HG03520 (cell line): Measurements from ENCODE around the gene RNF39.
A peak's percentile ranks its signal among the peaks of the same experiment; 100 is the strongest.
"Not testable (repeated sequence)": the region's sequence is repeated elsewhere in the genome, so short reads cannot be mapped to it uniquely, and the experiment has no call there.

ENCODE experiments used
- ATAC-seq: cut with Tn5 transposase; IDR thresholded peaks from one replicate; pipeline ENCODE4 v1.9.1; 2021; ENCODE audit warnings: mild to moderate bottlenecking, moderate library complexity; ENCODE audit not compliant: unreplicated experiment

The RNF39 gene, protein sequence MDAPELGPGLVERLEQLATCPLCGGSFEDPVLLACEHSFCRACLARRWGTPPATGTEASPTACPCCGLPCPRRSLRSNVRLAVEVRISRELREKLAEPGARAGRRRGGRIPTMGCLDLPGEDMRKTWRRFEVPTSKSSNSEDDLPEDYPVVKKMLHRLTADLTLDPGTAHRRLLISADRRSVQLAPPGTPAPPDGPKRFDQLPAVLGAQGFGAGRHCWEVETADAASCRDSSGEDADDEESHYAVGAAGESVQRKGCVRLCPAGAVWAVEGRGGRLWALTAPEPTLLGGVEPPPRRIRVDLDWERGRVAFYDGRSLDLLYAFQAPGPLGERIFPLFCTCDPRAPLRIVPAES

DNA sequence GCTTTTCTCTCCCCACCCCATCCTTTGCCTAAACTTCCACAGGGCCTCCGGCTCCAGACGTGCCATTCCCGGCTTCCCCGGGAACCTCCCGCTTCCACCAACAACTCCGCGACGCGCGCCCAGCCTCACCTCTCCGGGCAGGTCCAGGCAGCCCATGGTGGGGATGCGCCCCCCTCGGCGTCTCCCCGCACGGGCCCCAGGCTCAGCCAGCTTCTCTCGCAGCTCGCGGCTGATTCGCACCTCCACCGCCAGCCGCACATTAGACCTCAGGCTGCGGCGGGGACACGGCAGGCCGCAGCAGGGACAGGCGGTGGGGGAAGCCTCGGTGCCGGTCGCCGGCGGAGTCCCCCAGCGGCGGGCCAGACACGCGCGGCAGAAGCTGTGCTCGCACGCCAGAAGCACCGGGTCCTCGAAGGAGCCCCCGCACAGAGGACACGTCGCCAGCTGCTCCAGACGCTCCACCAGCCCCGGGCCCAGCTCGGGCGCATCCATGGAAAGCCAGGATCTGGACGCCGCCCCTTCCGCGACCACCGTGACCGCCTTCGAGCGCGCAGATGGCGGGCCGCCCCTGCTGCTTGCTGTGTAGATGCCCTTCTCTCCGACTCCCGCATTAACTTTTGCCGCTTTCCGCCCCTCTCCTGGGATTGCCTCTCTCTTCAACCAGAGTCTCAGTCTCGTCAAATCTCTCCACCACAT lies at the start of gene RNF39:
Gene RNF39 (minus strand): TSS at position 676 of the 696 bp plus-strand sequence. CDS start 184 bp downstream, at position 492.
- ATAC-seq = no peak

DNA sequence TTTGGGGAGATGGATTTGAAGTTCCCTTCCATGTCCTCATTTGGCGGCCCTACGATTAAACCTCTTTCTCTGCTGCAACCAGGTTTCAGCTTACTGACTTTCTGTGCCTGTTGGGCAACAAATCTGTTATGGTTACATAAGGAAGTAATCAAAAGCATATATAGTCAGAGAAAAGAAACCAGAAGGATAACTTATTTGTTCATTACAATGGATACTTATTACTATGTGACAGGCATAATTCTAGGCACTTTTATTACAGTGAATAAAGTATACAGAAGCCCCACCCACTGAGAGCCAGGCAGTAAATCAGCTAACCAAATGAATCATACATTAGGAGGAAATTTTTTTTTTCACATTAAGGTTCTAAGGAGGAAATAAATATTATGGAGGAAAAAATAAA lies 46.9 kb upstream of the RNF39 start:
- no peak for ATAC-seq

DNA sequence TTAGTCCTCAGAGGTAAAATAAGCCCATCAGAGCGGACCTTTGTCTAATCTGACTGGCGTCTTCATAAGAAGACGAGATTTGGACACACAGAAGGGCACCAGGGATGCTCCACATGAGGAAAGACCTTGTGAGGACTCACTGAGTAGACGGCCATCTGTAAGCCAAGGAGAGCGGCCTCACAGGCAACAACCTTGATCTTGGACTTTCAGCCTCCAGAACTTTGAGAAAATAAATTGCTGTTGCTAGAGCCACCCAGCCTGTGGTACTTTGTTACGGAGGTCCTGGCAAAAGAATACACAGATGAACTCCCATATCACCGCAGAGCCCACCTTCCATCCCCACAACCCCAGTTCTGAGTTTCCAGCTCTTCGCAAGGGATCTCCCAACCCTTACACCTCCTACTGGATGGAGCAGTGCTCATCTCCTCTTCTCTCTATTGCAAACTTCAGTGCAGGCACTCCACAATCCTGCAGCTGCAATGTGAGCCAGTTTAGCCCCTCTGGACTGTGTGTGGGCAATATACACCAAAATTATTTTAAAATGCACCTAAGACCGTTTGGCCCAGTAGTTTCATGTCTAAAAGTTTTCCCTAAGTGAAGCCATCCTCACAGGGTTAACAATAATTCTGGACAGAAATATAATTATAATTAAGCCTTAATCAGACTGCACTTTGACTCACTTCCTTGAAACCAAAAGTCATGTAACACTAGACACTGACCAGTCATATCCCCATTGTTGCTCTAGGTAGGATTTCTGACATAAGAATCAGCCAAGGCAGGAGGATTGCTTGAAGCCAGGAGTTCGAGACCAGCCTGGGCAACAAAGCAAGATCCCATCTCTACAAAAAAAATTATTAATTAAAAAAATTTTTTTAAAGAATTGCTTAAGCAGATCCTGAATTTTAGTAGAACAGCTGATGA lies 46.1 kb upstream of the RNF39 start:
- no peak for ATAC-seq

DNA sequence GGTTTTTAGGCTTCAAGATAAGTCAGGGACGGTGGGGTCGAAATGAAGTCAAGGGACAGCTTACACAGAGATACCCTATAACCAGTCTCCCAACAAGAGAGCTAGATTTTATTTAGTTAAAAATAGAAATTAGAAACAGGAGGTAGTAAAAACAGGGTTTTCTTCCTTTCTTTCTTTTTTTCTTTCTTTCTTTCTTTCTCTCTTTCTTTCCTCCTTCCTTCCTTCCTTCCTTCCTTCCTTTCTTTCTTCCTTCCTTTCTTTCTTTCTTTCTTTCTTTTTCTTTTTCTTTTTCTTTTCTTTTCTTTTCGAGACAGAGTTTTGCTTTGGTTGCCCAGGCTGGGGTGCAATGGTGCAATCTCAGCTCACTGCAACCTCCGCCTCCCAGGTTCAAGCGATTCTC lies 43.1 kb upstream of the RNF39 start:
- ATAC-seq = not testable (repeated sequence)

DNA sequence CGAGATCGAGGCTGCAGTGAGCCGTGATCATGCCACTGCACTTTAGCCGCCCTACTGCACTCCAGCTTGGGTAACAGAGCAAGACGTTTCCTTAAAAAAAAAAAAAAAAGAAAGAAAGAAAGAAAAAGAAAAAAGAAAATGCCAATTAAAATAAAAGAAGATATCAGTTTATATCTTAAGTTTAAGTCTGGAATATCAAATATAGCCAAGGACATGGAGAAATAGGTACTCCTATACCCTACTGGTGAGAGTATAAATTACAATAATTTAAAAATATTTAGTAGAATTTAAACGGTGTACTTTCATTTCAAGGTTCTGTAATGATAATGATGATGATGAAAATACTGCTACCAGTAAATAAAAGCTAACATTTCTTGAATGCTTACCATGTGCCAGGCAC lies 41.2 kb upstream of the RNF39 start:
- no peak for ATAC-seq

DNA sequence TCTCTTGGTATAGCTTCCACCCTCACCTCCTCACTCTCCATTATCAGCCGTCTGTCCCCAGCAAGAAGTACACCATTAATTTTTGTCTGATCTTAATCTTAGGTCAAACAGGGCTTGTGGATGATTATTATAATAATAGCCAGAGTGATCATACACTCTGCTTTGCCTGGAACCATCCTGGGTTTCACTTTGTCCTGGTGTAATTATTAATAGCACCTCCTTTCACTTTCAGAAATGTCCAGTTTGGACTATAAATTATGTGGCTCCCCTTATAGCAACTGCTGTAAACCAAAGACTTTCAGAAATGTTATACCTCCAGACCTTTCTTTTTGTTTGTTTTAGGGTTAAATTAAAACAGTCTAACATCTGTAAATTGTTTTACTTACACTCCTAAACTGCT lies 38.3 kb upstream of the RNF39 start:
- no peak for ATAC-seq

DNA sequence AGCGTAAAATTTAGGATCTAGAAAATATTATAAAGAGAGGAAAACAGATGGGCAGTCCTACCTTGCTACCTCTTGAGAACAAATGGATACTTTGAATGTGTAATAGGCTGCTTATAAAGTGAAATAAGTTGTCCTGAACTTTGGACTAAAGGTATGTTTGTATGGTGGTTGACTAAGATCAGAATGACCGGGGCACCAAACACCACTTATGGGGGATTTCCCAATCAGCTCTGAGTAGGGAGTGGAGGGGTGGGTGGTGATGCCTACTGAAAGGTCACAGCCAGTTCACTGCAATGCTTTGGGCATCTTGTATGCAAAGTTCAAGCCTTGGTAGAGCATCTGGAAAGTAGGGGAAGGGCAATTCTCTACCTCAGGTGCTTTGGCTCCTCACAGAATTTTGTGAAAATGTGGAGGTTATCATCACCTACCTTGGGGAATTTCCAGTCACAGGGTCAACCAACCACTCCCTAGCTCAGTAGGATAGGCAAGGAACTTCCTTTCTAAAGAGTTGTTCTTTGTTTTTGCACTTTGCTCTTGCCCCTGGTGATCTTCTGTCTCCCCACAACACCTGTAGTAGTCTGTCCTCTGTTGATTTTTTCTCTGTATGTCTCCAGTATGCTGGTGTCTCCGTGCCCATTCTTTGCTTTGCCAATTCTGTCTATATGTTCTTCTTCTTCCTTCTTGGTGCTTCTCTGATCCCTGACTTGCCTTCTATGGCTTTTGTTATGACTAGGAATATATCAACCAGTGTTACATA lies 37.6 kb upstream of the RNF39 start, which contains the start of gene TRIM31:
Gene TRIM31 (minus strand): TSS at position 88 of the 757 bp plus-strand sequence. CDS start 285 bp downstream, outside the sequence.
- ATAC-seq = no peak

DNA sequence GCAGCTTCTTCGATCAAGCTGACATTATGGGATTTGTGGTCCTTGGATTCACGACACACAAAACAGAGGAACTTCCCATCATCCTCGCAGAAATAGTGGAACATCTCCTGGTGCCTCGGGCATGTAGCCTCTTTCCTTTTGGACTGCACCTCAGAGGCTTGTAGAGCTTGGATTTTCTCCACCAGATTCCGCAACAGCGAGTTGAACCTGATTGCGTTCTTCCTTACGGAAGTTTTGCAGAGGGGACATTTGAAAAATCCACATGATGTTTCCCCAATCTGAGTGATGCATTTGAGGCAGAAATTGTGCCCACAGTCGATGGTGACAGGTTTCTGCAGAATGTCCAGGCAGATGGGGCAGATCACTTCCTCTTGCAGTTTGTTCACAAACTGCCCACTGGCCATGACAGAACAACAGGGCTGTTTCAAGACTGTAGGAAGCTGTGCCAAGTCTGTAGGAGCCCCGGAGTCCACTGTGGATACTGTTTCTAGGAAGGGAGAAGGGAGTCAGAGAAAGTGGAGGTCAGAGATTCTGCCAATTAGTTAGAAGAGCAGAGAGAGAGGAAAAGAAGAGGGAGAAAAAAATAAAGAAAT lies 36.9 kb upstream of the RNF39 start:
- no peak for ATAC-seq

DNA sequence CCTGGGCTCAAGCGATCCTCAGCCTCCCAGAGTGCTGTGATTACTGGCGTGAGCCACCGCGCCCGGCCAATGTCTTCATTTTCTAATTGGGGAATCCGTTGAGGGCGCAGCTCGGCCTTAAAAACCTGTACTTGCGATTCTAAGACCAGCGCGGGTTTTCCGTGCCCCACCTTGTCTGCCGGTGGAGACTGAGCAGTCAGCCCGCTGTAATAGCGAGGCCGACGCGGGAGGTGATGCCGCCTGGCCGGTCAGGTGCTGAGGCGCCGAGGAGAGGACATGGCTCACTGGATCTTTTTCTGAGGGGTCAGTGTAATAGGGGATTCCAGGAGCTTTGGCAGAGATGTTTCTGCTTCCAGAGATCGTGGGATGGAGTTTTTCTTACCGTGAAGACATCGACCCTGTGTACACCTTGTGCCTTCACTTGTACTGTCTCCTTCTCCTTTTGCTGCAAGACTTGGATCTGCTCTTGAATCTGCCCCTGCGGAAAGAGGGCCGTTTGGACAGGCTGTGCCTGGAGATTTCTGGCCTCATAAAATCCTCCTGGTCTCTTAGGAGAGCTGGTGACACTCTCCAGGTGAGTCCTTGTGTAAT lies 35.8 kb upstream of the RNF39 start:
- ATAC-seq = no peak

DNA sequence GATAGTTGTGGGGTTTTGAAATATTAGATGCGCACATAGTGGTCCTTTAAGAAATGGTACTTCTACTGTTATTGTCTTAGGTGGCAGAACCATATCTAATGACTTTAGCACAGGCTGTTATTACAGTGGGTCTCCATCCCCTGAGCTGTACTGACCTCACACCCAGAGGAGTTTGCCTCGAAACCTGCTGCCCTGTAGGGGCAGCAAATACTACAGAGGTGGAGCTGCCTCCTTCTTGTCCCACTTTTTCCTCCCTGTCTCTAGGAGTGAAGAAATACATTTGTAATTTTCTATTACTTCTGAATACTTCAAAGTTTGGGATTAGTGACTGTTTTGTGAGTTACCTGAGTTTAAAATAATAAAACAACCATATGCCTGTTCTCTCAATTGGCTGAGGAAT lies 29.1 kb upstream of the RNF39 start:
- ATAC-seq = no peak

DNA sequence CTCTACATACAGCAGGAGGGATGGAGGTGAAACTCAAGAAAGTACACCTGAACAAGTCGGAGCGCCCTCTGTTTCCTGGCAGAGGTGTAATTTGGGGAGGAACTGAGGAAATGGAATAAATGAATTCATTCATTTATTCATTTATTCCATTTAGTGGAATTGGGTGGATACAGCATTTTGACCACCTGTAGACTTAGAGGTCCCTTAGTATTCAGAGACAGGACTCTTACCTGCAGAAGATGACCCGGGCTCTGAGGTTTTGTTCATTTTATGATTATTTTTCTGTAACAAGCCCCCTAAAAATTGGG lies 28.3 kb upstream of the RNF39 start:
- ATAC-seq = no peak

DNA sequence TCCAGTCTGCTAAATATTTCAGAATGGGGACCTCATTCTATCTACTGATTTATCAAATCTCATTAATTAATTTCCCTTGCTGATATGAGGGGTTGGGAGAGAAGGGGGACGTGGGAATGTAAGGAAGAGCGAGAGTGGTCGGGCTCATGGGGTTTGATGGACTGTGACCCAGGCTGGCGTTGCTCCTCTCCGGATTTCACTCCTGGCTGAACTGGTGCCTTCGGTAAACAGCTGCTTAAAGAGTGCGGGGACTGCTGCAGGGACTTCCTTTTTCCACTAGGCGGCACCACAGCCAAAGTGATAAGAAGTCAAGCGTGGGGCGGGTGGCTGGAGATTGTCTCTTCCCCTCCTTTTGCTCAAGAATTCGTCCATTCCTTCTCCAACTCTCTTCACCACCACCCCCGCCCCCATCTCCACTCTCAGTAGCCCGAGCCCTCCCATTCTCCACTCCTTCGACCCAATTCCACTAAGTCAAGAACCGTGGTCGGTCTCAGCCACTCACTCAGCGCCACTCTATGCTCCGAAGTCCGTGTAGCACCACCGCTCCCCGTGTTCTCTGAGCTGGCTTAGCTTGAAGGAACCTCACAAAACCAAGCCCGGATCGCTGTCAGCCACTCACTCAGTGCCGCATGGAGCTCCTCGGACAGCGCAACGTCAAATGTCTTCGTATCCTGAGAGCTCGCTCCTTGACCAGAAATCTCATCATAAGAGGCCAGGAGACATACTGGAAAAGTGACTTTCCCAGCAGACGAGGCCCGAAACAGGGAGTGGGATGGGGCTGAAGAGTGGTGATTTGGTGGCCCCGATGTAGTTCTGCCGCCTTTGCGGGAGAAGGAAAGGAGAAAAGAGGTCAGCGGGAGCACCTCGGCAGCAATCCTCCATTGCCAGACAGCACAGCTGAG lies 27.7 kb upstream of the RNF39 start:
- ATAC-seq = peak; percentile 48

DNA sequence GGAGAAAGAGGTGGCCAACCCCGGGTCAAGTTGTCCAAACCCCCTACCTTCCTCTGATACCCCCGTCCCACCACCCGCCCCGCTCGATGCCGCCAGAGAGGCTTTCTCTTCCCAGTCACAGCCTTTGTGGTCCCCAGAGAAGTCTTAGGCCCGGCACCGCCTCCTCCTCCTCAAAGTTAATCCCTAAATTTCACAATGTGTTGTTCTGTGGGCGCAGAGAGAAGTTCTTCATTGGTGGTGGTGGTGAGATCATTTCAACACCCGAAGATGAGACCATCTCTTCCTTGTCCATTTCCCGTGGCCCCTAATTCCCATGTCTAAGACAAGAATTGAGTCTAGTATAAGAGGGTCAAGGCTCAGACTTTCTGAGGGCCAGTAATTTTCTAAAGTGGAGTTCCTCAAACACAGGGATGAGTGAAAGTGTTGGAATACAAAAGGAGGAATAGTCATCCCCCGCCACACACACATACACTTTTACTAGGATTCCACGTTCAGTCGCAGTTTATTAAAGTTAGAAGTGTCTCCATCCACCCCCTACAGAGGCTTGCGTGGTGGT lies 26.9 kb upstream of the RNF39 start:
- no peak for ATAC-seq

DNA sequence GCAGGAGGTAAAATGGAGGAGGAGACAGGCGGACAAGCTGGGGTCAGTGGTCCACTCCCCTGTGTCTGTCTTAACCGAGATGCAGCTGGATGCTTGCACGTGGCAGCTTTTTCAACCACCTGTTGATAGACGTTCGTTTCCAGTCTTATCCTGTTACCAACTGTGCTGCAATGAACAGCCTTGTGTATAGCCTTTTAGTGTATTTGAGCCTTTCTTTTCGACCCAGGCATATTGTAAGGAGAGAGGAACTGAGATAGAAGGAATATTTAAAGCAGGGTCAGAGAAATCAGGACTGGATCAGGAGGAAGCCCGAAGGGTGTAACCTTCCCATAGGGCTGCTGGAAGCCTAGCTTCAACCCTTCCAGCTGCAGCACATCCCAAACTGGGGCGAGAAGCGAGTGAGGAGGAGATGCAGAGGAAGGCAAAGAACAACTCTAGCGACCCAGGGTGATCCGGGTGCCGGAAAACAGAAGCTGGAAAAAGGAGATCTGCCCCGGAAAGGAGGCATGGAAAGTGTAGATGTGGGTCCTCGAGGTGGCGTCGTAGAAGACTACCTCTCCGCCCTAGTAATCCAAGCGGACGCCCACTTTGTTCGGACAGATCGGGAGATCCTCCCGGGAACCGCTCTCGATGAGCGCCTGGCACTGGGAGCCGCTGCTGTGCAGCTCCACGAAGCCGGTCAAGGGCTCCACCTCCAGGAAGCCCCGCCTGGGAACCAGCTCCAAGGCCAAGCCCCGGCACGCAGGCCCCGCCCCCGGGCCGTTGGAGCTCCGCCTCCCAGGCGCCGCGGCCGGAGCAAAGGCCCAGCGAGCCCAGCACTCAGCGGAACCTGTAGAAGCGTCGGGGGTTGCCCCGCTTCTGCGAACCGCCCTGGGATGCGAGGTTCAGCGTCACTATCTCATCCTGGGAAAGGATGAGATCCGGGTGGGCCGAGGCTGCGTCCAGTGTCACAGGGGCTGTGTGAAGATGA lies 26.2 kb upstream of the RNF39 start:
- no peak for ATAC-seq

DNA sequence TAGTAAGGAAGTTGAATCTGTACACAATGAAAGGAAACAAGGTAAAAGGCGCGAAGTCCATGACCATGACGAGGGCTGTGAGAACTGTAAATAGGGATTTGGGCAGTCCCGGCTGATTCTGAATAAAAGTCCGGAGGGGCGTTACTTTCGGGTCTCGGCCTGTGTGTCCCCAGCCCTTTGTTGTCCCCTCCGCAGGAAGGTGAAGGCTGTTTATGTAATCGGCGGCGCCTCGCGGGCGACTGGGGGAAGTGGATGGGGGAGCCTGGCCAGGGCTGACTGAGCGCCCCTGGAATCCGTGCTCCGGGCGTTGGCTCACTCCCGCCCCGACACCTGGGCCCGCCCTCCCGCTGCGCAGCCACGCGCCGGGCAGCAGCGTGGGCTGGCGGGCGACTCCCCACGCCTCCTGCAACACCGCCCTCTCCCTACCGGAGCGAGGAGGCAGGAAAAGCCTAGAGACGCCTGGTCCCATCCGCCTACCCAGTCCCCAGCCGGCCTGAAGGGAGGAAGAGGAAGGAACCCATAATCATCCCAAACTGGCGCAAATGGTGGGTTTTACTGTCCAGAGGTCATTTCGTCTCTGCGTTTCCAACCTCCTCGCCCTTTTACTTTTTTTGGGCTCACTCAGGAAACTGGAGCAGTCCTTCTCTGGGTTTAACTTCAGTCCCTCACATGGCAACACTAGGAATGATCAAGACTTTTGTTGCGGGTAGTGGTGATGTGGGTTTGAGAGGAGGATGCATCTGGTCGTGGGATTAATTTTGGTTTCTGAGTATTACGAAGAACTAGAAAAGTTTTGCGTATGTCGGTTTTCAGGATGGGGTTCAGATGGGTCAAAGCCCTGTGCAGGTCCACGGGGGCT lies 25.2 kb upstream of the RNF39 start:
- no peak for ATAC-seq

DNA sequence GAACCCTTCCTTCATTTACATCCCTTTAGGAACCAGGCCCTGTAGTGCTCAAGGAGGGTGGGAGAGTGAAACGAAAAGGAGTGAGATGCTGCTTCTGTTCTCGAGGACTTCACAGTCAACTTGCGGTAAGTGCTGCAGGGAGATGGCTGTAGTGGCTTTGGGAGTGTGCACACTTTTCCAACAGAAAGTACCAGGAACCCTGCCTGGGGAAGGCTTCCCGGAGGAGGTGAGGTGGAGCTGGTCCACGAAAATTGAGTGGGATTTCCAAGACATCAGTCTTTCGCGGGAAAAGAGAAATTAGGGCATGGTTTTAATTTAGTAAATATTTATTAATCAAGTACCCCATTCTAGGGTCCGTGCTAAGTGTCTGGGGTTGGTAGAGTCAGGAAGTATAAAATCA lies 24.6 kb upstream of the RNF39 start:
- ATAC-seq = no peak
